Testis (tissue), 3 donors: ENCODE results near the gene ST6GAL1. TPM values are rescaled to one million over a fixed set of nuclear protein-coding genes. Genes with fewer than 3 reads are reported as not detected.

Source experiments
- DNase-seq: peaks from one replicate; pipeline ENCODE4 v3.0.0-alpha.2; 2019
- H3K27ac ChIP-seq, 2 donors: fragments of 200-600 bp; sonication (generic); one replicate each; pipeline ENCODE4 v1.5.1; 2019
- H3K27me3 ChIP-seq: fragments of 200-600 bp; sonication (generic); one replicate; pipeline ENCODE4 v1.5.1; 2019
- H3K36me3 ChIP-seq: fragments of 200-600 bp; sonication (generic); one replicate; pipeline ENCODE4 v1.5.1; 2017; ENCODE audit warnings: low read depth; ENCODE audit errors: missing control alignments
- H3K4me1 ChIP-seq: fragments of 200-600 bp; sonication (generic); one replicate; pipeline ENCODE4 v1.5.1; 2019
- H3K4me3 ChIP-seq, 2 donors: fragments of 200-600 bp; sonication (generic); one replicate each; pipeline ENCODE4 v1.5.1; 2017 to 2019
- H3K9me3 ChIP-seq: fragments of 200-600 bp; sonication (generic); one replicate; pipeline ENCODE4 v1.5.1; 2017
- POLR2A ChIP-seq: fragments of 450-650 bp; IDR thresholded peaks from one replicate; pipeline ENCODE4 v1.6.1; 2017; ENCODE audit warnings: antibody characterized with exemption, mild to moderate bottlenecking, moderate library complexity
- WGBS, 2 donors: methylation state at CpG; one replicate each; pipeline ENCODE4 v1.1.5; 2018; 5-methylcytosine and 5-hydroxymethylcytosine counted together
- intact Hi-C: fragments of 100-400 bp; cut with DNase I; formaldehyde crosslinking; loops from one replicate; pipeline ENCODE4 v1.15.1; 2023; ENCODE audit warnings: low total_unique reads
- polyA plus RNA-seq: library from polyadenylated mRNA; stranded (reverse); fragments of 350-450 nt; fragmentation: Illumina TruSeq; extraction: RNeasy Lipid Tissue Mini Kit (QIAGEN cat#74804); gene quantifications from one replicate; pipeline ENCODE4 v1.2.3, GENCODE V29; 2014; ENCODE audit warnings: low read depth, low replicate concordance; ENCODE audit not compliant: insufficient read depth
- total RNA-seq, 2 donors: library from RNA; depleted of rRNA; stranded (reverse); fragments of >200 nt; gene quantifications; one replicate each; pipeline ENCODE4 v1.2.3, GENCODE V29; 2016
- TF ChIP-seq, protein P1 (sequence below), 3 experiments: fragments of 450-650 bp in 2 of 3; fragments of 200-600 bp in 1 of 3; sonication (generic) in 1 of 3; IDR thresholded peaks; one replicate each; pipeline ENCODE4 v1.5.1; 2016 to 2019; ENCODE audit warnings: antibody characterized with exemption in 3 of 3, mild to moderate bottlenecking in 2 of 3, moderate library complexity in 1 of 3

ST6GAL1 gene
- total and polyA plus RNA-seq, 3 donors from 2014 or later, result 12.8 to 26.3 (median 16.9) TPM

- DNase-seq, result no peak
- no peaks in the 10 kb centered on the region for H3K4me1 ChIP-seq
- H3K9me3 ChIP-seq, result no peaks in the 10 kb centered on the region
- no peaks in the 10 kb centered on the region for H3K36me3 ChIP-seq
- intact Hi-C loops, result no loop called here
- TF ChIP-seq, protein P1, sequence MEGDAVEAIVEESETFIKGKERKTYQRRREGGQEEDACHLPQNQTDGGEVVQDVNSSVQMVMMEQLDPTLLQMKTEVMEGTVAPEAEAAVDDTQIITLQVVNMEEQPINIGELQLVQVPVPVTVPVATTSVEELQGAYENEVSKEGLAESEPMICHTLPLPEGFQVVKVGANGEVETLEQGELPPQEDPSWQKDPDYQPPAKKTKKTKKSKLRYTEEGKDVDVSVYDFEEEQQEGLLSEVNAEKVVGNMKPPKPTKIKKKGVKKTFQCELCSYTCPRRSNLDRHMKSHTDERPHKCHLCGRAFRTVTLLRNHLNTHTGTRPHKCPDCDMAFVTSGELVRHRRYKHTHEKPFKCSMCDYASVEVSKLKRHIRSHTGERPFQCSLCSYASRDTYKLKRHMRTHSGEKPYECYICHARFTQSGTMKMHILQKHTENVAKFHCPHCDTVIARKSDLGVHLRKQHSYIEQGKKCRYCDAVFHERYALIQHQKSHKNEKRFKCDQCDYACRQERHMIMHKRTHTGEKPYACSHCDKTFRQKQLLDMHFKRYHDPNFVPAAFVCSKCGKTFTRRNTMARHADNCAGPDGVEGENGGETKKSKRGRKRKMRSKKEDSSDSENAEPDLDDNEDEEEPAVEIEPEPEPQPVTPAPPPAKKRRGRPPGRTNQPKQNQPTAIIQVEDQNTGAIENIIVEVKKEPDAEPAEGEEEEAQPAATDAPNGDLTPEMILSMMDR (IDR thresholded peaks at IDR 0.05), result no peak
- no peak for TF ChIP-seq POLR2A
- 85 to 86% methylated on average over 9 of the region's 9 CpGs for WGBS, 2 donors
- no peaks in the 10 kb centered on the region for H3K27me3 ChIP-seq
- H3K27ac ChIP-seq, result no peak overlapping the region
- H3K4me3 ChIP-seq, result no peak overlapping the region
These were observed 25.8 kb downstream of the ST6GAL1 start for GRCh38 chr3:186955898-186956696.

GRCh38 chr3:186959029-186959624 is 28.8 kb downstream of the ST6GAL1 start:
- no peaks in the 10 kb centered on the region for H3K4me1 ChIP-seq
- TF ChIP-seq, protein P1 (IDR thresholded peaks at IDR 0.05), result no peak
- no peak for TF ChIP-seq POLR2A
- WGBS, 2 donors, result 94 to 96% methylated on average over 3 of the region's 3 CpGs
- H3K36me3 ChIP-seq, result no peaks in the 10 kb centered on the region
- no peak for DNase-seq
- no peaks in the 10 kb centered on the region for H3K9me3 ChIP-seq
- no peak overlapping the region for H3K27ac ChIP-seq
- intact Hi-C loops, result no loop called here
- H3K4me3 ChIP-seq, result no peak overlapping the region
- no peaks in the 10 kb centered on the region for H3K27me3 ChIP-seq

DNA sequence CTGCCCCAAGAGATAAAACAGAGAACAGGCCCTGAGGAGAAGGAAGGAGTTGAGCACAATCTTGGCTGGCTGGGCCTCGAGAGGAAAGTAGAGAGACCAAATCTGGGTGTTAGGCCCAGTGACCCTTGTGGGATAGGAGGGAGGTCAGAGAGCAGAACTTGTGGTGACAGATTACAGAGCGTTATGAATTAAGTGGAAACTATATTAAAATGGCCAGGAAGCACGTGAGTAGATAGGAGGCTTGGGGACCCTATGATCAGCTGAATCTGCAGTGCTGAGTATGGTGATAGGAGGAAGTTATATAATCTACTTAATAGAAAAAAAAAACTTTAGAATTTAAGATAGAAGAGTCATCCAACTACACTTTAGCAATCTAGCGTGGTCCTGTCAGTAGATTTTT is 30.0 kb downstream of the ST6GAL1 start:
- Histone ChIP-seq H3K4me3 (no peak overlapping the region), H3K9me3 (no peaks in the 10 kb centered on the region), H3K27me3 (no peaks in the 10 kb centered on the region), H3K4me1 (peaks cover 8% of the 10 kb centered on the region), H3K27ac (no peak overlapping the region), H3K36me3 (no peaks in the 10 kb centered on the region)
- WGBS, 2 donors, result 88 to 91% methylated on average over 4 of the region's 4 CpGs
- intact Hi-C loops, result no loop called here
- no peak for DNase-seq
- TF ChIP-seq, protein P1 (IDR thresholded peaks at IDR 0.05), result no peak
- TF ChIP-seq POLR2A, result no peak

DNA sequence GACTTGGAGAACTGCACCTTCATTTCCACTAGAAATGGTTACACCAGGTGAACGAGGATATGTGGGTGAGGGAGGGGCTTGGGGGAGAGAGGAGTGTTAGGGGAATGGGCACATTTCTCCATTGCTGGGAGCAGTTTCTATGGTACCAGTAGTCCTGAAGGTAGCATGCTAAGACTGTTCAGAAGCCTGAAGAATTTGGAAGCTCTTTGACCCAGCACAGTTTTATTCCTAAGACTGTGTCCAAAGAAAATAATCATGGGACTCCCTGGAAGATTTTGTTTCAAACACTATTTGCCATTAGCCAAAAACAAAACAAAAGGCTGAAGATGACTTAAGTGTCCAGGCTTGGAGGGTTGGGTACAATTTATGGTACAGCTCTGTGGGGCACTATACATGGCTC is 32.1 kb downstream of the ST6GAL1 start:
- Histone ChIP-seq H3K27me3 (no peaks in the 10 kb centered on the region), H3K4me3 (no peak overlapping the region), H3K4me1 (peaks cover 26% of the 10 kb centered on the region), H3K27ac (no peak overlapping the region), H3K9me3 (no peaks in the 10 kb centered on the region), H3K36me3 (no peaks in the 10 kb centered on the region)
- intact Hi-C loops, result no loop called here
- TF ChIP-seq POLR2A, result no peak
- TF ChIP-seq, protein P1 (IDR thresholded peaks at IDR 0.05), result no peak
- no peak for DNase-seq
- WGBS, 2 donors, result 57 to 60% methylated on average over 1 of the region's 1 CpG
